Measurements from ENCODE around the gene MARCHF3.

Gene MARCHF3

GRCh38 chr5:126869005-126869451, 161.3 kb downstream of the MARCHF3 start:
- Histone ChIP-seq H3K4me2 (ENCODE audit: low read length) (peak overlapping the region; percentile 21), H2BK15ac (replicated peaks; ENCODE audit: low read depth) (no peak overlapping the region), H3K4me1 (ENCODE audit: control insufficient read depth, low read depth, low read length) (no peaks in the 10 kb centered on the region), H3K4ac (ENCODE audit: low read depth, low read length) (no peak overlapping the region), H3K18ac (ENCODE audit: low read length) (no peak overlapping the region), H3K36me3 (ENCODE audit: control insufficient read depth, insufficient read depth, low read length) (no peaks in the 10 kb centered on the region), H3K23ac (ENCODE audit: low read length) (no peak overlapping the region), H4K8ac (ENCODE audit: low read depth, low read length) (no peak overlapping the region), H2AK5ac (ENCODE audit: low read length) (no peak overlapping the region), H4K5ac (ENCODE audit: low read length) (no peak overlapping the region), H2BK120ac (ENCODE audit: low read depth, low read length) (no peak overlapping the region), H3K79me1 (ENCODE audit: low read length) (no peaks in the 10 kb centered on the region), H3K9ac (ENCODE audit: low read length) (peak overlapping the region; percentile 3), H3K4me3 (ENCODE audit: low read length) (no peak overlapping the region), H2BK5ac (ENCODE audit: low read length) (no peak overlapping the region), H3K27ac (ENCODE audit: low read depth, low read length) (no peak overlapping the region), H3K56ac (ENCODE audit: low read length) (no peak overlapping the region), H3K79me2 (ENCODE audit: control insufficient read depth, insufficient read depth, low read length) (no peaks in the 10 kb centered on the region), H3K27me3 (ENCODE audit: insufficient read depth, low read length, poor library complexity) (no peaks in the 10 kb centered on the region)
- DNase-seq = peak; percentile 50
- WGBS (ENCODE audit: extremely low coverage, insufficient coverage, low lambda C conversion rate) = no CpG with 5 or more reads among the region's 22 CpGs

DNA sequence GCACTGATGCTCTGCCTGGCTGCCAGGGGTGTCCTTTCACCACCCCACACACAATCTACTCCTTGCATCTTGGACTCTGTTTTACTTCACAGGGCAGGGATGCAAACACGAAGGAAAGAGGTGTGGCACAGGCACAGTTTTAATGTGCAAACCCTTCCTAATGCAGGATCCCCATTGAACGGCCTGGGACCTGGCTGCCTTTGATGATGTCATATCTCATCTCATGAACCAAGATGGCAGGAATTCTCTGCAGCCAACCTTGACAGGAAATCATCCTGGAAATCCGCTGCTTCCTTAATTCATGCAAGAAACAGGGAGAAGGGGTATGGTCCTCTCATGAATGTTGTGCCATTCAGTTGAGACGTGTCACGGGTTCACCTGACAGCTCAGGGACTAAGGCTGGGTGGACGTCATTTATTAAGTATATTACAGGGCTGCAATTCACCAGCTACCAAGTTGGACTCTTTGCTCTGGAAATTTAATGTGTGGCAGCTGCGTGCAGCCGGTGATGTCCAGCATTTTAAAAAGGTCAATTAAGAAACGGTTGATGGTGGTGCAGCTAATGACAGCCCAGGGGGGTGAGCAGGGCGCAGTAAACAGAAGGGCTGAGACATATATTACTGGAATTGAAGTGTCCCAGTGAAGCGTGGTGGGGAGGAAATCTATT, 161.9 kb downstream of the MARCHF3 start:
- no peak overlapping the region for H3K27ac ChIP-seq (ENCODE audit: low read depth, low read length)
- H4K5ac ChIP-seq (ENCODE audit: low read length) = no peak overlapping the region
- no peak overlapping the region for H2AK5ac ChIP-seq (ENCODE audit: low read length)
- no peaks in the 10 kb centered on the region for H3K36me3 ChIP-seq (ENCODE audit: control insufficient read depth, insufficient read depth, low read length)
- H3K4me3 ChIP-seq (ENCODE audit: low read length) = no peak overlapping the region
- H3K9ac ChIP-seq (ENCODE audit: low read length) = no peak overlapping the region
- H3K18ac ChIP-seq (ENCODE audit: low read length) = no peak overlapping the region
- H2BK5ac ChIP-seq (ENCODE audit: low read length) = no peak overlapping the region
- no peaks in the 10 kb centered on the region for H3K27me3 ChIP-seq (ENCODE audit: insufficient read depth, low read length, poor library complexity)
- no peak overlapping the region for H3K4ac ChIP-seq (ENCODE audit: low read depth, low read length)
- no peak for DNase-seq
- H2BK15ac ChIP-seq (replicated peaks; ENCODE audit: low read depth) = no peak overlapping the region
- no peaks in the 10 kb centered on the region for H3K79me2 ChIP-seq (ENCODE audit: control insufficient read depth, insufficient read depth, low read length)
- no peaks in the 10 kb centered on the region for H3K79me1 ChIP-seq (ENCODE audit: low read length)
- no peak overlapping the region for H3K4me2 ChIP-seq (ENCODE audit: low read length)
- no peak overlapping the region for H3K56ac ChIP-seq (ENCODE audit: low read length)
- no peak overlapping the region for H2BK120ac ChIP-seq (ENCODE audit: low read depth, low read length)
- no peak overlapping the region for H3K23ac ChIP-seq (ENCODE audit: low read length)
- WGBS (ENCODE audit: extremely low coverage, insufficient coverage, low lambda C conversion rate) = no CpG with 5 or more reads among the region's 11 CpGs
- no peaks in the 10 kb centered on the region for H3K4me1 ChIP-seq (ENCODE audit: control insufficient read depth, low read depth, low read length)
- H4K8ac ChIP-seq (ENCODE audit: low read depth, low read length) = no peak overlapping the region

DNA sequence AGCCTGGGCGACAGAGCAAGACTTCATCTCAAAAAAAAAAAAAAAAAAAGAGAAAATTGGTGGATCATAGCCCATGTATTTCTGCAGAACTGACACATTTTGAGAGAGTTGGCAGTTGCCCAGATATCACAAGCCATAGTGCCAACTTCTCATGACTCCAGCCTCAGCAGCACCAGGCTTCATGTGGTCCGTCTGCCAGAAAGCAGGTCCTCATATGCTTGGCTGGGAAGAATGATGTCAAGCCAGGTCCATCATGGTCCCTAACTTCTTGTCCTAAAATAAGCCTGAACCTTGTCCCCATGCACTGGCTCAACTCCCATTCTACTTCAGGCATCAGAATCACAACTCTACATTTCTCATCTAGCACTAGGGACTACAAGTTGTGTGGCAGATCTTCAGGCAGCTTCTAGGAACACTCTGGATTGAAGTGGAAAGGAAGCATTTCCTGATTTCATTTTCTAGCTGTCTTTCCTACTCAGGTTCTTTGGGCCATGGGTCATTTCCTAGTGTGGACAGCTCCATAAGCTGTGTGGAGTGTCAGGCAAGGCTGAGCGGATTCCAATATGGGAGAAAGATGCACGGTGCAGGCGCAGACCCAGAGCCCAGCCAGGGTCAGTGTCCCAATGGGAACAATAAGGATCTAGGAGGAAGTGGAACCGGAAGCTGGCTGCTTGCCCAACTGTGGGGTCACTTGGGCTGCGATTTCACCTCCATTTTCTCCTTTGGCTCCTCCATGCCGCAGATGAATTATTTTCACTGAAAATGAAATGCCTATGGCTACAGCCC, 163.3 kb downstream of the MARCHF3 start:
- Histone ChIP-seq H2AK5ac (ENCODE audit: low read length) (no peak overlapping the region), H2BK120ac (ENCODE audit: low read depth, low read length) (no peak overlapping the region), H3K27ac (ENCODE audit: low read depth, low read length) (no peak overlapping the region), H3K18ac (ENCODE audit: low read length) (no peak overlapping the region), H4K8ac (ENCODE audit: low read depth, low read length) (no peak overlapping the region), H3K27me3 (ENCODE audit: insufficient read depth, low read length, poor library complexity) (no peaks in the 10 kb centered on the region), H3K4me1 (ENCODE audit: control insufficient read depth, low read depth, low read length) (no peaks in the 10 kb centered on the region), H4K5ac (ENCODE audit: low read length) (no peak overlapping the region), H3K56ac (ENCODE audit: low read length) (no peak overlapping the region), H3K4ac (ENCODE audit: low read depth, low read length) (no peak overlapping the region), H3K79me1 (ENCODE audit: low read length) (no peaks in the 10 kb centered on the region), H3K36me3 (ENCODE audit: control insufficient read depth, insufficient read depth, low read length) (no peaks in the 10 kb centered on the region), H3K4me3 (ENCODE audit: low read length) (no peak overlapping the region), H3K79me2 (ENCODE audit: control insufficient read depth, insufficient read depth, low read length) (no peaks in the 10 kb centered on the region), H3K23ac (ENCODE audit: low read length) (no peak overlapping the region), H2BK5ac (ENCODE audit: low read length) (no peak overlapping the region), H3K9ac (ENCODE audit: low read length) (no peak overlapping the region), H3K4me2 (ENCODE audit: low read length) (no peak overlapping the region), H2BK15ac (replicated peaks; ENCODE audit: low read depth) (no peak overlapping the region)
- DNase-seq = no peak
- WGBS (ENCODE audit: extremely low coverage, insufficient coverage, low lambda C conversion rate) = no CpG with 5 or more reads among the region's 8 CpGs

DNA sequence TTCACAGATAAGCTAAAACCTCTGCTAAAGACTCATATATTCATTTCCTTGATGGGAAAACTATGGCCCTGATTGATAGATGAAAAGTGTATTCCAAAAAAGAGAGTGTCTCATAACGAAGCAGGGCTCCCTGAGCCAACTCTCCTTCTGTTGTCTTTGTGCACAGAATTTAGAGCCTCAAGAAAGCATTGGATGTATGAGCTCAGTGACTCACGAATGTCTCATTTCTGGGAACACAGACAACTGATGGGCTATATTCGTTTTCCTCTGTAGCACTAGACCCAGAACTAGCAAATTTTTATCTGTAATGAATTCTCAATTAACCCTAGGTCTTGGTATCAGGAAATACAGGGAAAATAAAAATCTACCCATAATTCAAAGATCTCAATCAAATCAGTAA, 165.1 kb downstream of the MARCHF3 start:
- no peak for DNase-seq
- no peak overlapping the region for H3K27ac ChIP-seq (ENCODE audit: low read depth, low read length)
- WGBS (ENCODE audit: extremely low coverage, insufficient coverage, low lambda C conversion rate) = no CpG with 5 or more reads among the region's 3 CpGs

DNA sequence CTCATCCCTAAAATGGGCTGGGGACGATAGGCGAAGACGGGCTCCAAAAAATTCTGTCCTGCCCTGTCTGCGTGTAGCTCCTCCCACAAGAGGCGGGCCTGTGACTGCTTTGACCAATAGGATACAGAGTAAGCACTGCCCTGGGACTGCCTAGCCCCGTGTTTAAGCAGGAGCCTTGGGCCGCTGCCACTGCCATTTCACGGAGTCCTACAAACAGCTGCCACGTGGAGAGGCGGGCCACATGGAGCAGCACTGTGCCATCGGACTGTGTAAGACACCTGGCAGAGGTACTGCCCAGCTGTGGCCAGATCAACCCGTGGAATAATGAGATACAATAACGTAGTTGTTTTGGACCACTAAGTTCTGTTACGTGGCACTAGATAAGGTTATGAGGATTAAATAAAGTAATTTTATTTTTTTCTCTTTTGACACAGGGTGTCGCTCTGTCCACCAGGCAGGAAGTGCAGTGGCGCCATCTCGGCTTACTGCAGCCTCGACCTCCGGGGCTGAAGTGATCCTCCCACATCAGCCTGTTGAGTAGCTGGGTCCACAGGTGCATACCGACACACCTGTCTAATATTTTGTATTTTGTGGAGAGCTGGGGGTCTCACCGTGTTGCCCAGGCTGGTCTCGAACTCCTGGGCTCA, 166.2 kb downstream of the MARCHF3 start:
- H2BK5ac ChIP-seq (ENCODE audit: low read length) = no peak overlapping the region
- no peak overlapping the region for H3K23ac ChIP-seq (ENCODE audit: low read length)
- H3K18ac ChIP-seq (ENCODE audit: low read length) = no peak overlapping the region
- H2AK5ac ChIP-seq (ENCODE audit: low read length) = no peak overlapping the region
- no peak overlapping the region for H4K8ac ChIP-seq (ENCODE audit: low read depth, low read length)
- H2BK120ac ChIP-seq (ENCODE audit: low read depth, low read length) = no peak overlapping the region
- H3K36me3 ChIP-seq (ENCODE audit: control insufficient read depth, insufficient read depth, low read length) = no peaks in the 10 kb centered on the region
- no peak overlapping the region for H4K5ac ChIP-seq (ENCODE audit: low read length)
- H3K4me1 ChIP-seq (ENCODE audit: control insufficient read depth, low read depth, low read length) = no peaks in the 10 kb centered on the region
- no peaks in the 10 kb centered on the region for H3K79me1 ChIP-seq (ENCODE audit: low read length)
- H3K9ac ChIP-seq (ENCODE audit: low read length) = no peak overlapping the region
- no peak overlapping the region for H2BK15ac ChIP-seq (replicated peaks; ENCODE audit: low read depth)
- H3K4me3 ChIP-seq (ENCODE audit: low read length) = no peak overlapping the region
- peak; percentile 39 for DNase-seq
- no peaks in the 10 kb centered on the region for H3K79me2 ChIP-seq (ENCODE audit: control insufficient read depth, insufficient read depth, low read length)
- H3K56ac ChIP-seq (ENCODE audit: low read length) = no peak overlapping the region
- no CpG with 5 or more reads among the region's 22 CpGs for WGBS (ENCODE audit: extremely low coverage, insufficient coverage, low lambda C conversion rate)
- H3K27ac ChIP-seq (ENCODE audit: low read depth, low read length) = no peak overlapping the region
- no peak overlapping the region for H3K4me2 ChIP-seq (ENCODE audit: low read length)
- no peak overlapping the region for H3K4ac ChIP-seq (ENCODE audit: low read depth, low read length)
- no peaks in the 10 kb centered on the region for H3K27me3 ChIP-seq (ENCODE audit: insufficient read depth, low read length, poor library complexity)

More for the DNA sequence above, 165.1 kb downstream of the MARCHF3 start:
- H2AK5ac ChIP-seq (ENCODE audit: low read length) = no peak overlapping the region
- no peak overlapping the region for H3K23ac ChIP-seq (ENCODE audit: low read length)
- H3K79me2 ChIP-seq (ENCODE audit: control insufficient read depth, insufficient read depth, low read length) = no peaks in the 10 kb centered on the region
- no peaks in the 10 kb centered on the region for H3K4me1 ChIP-seq (ENCODE audit: control insufficient read depth, low read depth, low read length)
- no peak overlapping the region for H3K4me3 ChIP-seq (ENCODE audit: low read length)
- no peak overlapping the region for H3K4ac ChIP-seq (ENCODE audit: low read depth, low read length)
- no peak overlapping the region for H2BK5ac ChIP-seq (ENCODE audit: low read length)
- H4K8ac ChIP-seq (ENCODE audit: low read depth, low read length) = no peak overlapping the region
- no peak overlapping the region for H2BK120ac ChIP-seq (ENCODE audit: low read depth, low read length)
- H3K56ac ChIP-seq (ENCODE audit: low read length) = no peak overlapping the region
- H3K79me1 ChIP-seq (ENCODE audit: low read length) = no peaks in the 10 kb centered on the region
- no peaks in the 10 kb centered on the region for H3K36me3 ChIP-seq (ENCODE audit: control insufficient read depth, insufficient read depth, low read length)
- no peak overlapping the region for H3K4me2 ChIP-seq (ENCODE audit: low read length)
- no peak overlapping the region for H3K9ac ChIP-seq (ENCODE audit: low read length)
- H4K5ac ChIP-seq (ENCODE audit: low read length) = no peak overlapping the region
- H3K27me3 ChIP-seq (ENCODE audit: insufficient read depth, low read length, poor library complexity) = no peaks in the 10 kb centered on the region
- H3K18ac ChIP-seq (ENCODE audit: low read length) = no peak overlapping the region
- no peak overlapping the region for H2BK15ac ChIP-seq (replicated peaks; ENCODE audit: low read depth)

Measured in mesendoderm (in vitro differentiated cells).